ENCODE results near the gene TNFRSF1A.

DNA sequence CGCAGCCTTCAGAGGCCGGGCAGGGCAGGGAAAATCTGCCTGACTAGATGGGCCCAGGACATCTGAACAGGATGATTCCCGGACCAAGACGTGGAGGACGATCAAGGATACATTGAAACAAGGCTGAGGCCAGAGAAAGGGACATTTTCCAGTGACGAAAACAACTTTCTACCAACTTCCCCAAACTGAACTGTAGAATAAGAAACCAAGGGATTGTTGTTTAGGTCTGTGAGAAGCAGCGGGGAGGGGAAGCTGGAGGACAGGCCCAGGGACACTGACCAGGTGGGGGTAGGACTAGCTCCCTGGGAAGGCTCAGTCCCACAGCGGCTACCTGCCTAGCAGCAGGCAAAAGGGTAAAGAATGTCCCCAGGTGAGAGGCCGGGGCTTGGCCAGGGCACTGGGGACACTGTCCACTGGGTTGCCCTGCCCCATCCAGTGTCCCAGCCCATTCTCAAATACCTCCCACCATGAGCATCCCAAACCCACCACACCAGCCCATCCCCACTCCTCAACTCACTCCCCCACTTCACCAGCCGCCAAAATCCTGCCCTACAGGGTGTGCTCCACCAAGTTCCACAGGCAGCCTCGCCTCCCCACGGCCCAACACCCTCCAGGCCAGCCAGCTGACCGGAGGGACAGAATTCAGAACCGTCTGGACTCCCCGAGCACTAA is 995 bp downstream of the TNFRSF1A start:
- TF ChIP-seq POLR2A (IDR thresholded peaks at IDR 0.05), result no peak
- TF ChIP-seq, protein P1, sequence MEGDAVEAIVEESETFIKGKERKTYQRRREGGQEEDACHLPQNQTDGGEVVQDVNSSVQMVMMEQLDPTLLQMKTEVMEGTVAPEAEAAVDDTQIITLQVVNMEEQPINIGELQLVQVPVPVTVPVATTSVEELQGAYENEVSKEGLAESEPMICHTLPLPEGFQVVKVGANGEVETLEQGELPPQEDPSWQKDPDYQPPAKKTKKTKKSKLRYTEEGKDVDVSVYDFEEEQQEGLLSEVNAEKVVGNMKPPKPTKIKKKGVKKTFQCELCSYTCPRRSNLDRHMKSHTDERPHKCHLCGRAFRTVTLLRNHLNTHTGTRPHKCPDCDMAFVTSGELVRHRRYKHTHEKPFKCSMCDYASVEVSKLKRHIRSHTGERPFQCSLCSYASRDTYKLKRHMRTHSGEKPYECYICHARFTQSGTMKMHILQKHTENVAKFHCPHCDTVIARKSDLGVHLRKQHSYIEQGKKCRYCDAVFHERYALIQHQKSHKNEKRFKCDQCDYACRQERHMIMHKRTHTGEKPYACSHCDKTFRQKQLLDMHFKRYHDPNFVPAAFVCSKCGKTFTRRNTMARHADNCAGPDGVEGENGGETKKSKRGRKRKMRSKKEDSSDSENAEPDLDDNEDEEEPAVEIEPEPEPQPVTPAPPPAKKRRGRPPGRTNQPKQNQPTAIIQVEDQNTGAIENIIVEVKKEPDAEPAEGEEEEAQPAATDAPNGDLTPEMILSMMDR (IDR thresholded peaks at IDR 0.05), result no peak
- TF ChIP-seq POLR2AphosphoS5 (IDR thresholded peaks at IDR 0.05; ENCODE audit: insufficient read depth in 1 of 2, low read depth in 1 of 2), result peak in 1 of 2 donors; percentile 5
